SK-N-SH (cell line): ENCODE data around the gene PRRC2B. TPM values are rescaled to one million over a fixed set of nuclear protein-coding genes. Genes with fewer than 3 reads are reported as not detected.
A peak's percentile ranks its signal among the peaks of the same experiment; 100 is the strongest.

Experiments
- CTCF ChIA-PET: fragments of 300-600, 350-600 bp; formaldehyde crosslinking; extraction: SDS; loops from one replicate; lab custom pipeline; 2021; lab: Yijun Ruan, JAX
- POLR2A ChIA-PET: fragments of 350-600 bp; sonication (Branson Sonifier 250); formaldehyde crosslinking; extraction: SDS; loops from one replicate; lab custom pipeline; 2020; ENCODE audit warnings: antibody characterized with exemption, inconsistent platforms; lab: Yijun Ruan, JAX
- DNase-seq: peaks from one replicate; pipeline ENCODE4 v3.0.0; 2012
- H2AFZ ChIP-seq: fragments of 200-600 bp; sonication (generic); 2 replicates; pipeline ENCODE4 v1.8.1; 2016; ENCODE audit warnings: antibody characterized with exemption, mild to moderate bottlenecking, low read depth
- H3F3A ChIP-seq: fragments of 200-600 bp; sonication (generic); replicated peaks from 2 replicates; pipeline ENCODE3; 2016; ENCODE audit warnings: antibody characterized with exemption, mild to moderate bottlenecking; ENCODE audit not compliant: insufficient read depth
- H3K27ac ChIP-seq, 2 experiments: fragments of 200-500 bp in 1 of 2; fragments of 200-600 bp in 1 of 2; sonication (Bioruptor generic) in 1 of 2; sonication (generic), shearing (Covaris generic) in 1 of 2; 2 replicates each; pipeline versions ENCODE4 v1.5.1 to v1.6.1; 2014 to 2016; ENCODE audit warnings: low read depth in 2 of 2, inconsistent platforms in 1 of 2, low read length in 1 of 2, mild to moderate bottlenecking in 1 of 2, mixed read lengths in 1 of 2
- H3K27me3 ChIP-seq: fragments of 200-600 bp; sonication (generic), shearing (Covaris generic); 2 replicates; pipeline ENCODE4 v1.6.1; 2016; ENCODE audit warnings: mixed run types; ENCODE audit not compliant: insufficient read depth
- H3K36me3 ChIP-seq, 2 experiments: fragments of 200-500 bp in 1 of 2; fragments of 200-600 bp in 1 of 2; sonication (Bioruptor generic) in 1 of 2; sonication (generic) in 1 of 2; replicated peaks in 1 of 2; 2 replicates each; pipeline versions ENCODE3 to v1.5.1; 2014 to 2016; ENCODE audit warnings: low read length in 1 of 2, mild to moderate bottlenecking in 1 of 2; ENCODE audit not compliant: insufficient read depth in 2 of 2, control insufficient read depth in 1 of 2
- H3K4me1 ChIP-seq, 2 experiments: fragments of 200-500 bp in 1 of 2; fragments of 200-600 bp in 1 of 2; sonication (Bioruptor generic) in 1 of 2; sonication (generic), shearing (Covaris generic) in 1 of 2; 2 replicates each; pipeline versions ENCODE4 v1.5.1 to v1.6.1; 2014 to 2016; ENCODE audit warnings: low read depth in 1 of 2, low read length in 1 of 2, mixed run types in 1 of 2; ENCODE audit not compliant: insufficient read depth in 2 of 2, control insufficient read depth in 1 of 2
- H3K4me2 ChIP-seq: fragments of 200-600 bp; sonication (generic), shearing (Covaris generic); 2 replicates; pipeline ENCODE4 v1.6.1; 2017; ENCODE audit warnings: mixed run types
- H3K4me3 ChIP-seq, 2 experiments: fragments of 200-500 bp in 1 of 2; fragments of 200-600 bp in 1 of 2; sonication (Bioruptor generic) in 1 of 2; sonication (generic), shearing (Covaris generic) in 1 of 2; 2 replicates each; pipeline versions ENCODE4 v1.5.1 to v1.8.1; 2014 to 2016; ENCODE audit warnings: low read depth in 2 of 2, inconsistent platforms in 1 of 2, low read length in 1 of 2, mild to moderate bottlenecking in 1 of 2, mixed read lengths in 1 of 2, moderate library complexity in 1 of 2
- H3K79me2 ChIP-seq: fragments of 200-600 bp; sonication (generic); 2 replicates; pipeline ENCODE4 v1.8.1; 2017; ENCODE audit warnings: mild to moderate bottlenecking; ENCODE audit not compliant: insufficient read depth
- H3K9ac ChIP-seq: fragments of 200-600 bp; sonication (generic); 2 replicates; pipeline ENCODE4 v1.6.1; 2017; ENCODE audit warnings: mixed run types
- H3K9me2 ChIP-seq: fragments of 200-600 bp; sonication (generic); 2 replicates; pipeline ENCODE4 v1.6.1; 2017; ENCODE audit warnings: mixed run types
- H3K9me3 ChIP-seq: fragments of 200-600 bp; sonication (generic); 2 replicates; pipeline ENCODE4 v1.6.1; 2017; ENCODE audit warnings: mixed run types, mild to moderate bottlenecking, moderate library complexity
- H4K20me1 ChIP-seq: fragments of 200-600 bp; sonication (generic); 2 replicates; pipeline ENCODE4 v1.6.1; 2017; ENCODE audit warnings: mild to moderate bottlenecking, mixed run types; ENCODE audit not compliant: insufficient read depth
- EP300 ChIP-seq, 2 experiments: IDR thresholded peaks; 2 replicates each; pipeline versions ENCODE4 v1.4.0 to v1.6.1; 2012; ENCODE audit warnings: borderline replicate concordance in 1 of 2, low read depth in 1 of 2, low read length in 1 of 2
- FOSL2 ChIP-seq: IDR thresholded peaks from 2 replicates; pipeline ENCODE4 v1.4.0; 2012; ENCODE audit warnings: low read depth, mild to moderate bottlenecking, moderate library complexity, borderline replicate concordance
- GABPA ChIP-seq: IDR thresholded peaks from 2 replicates; pipeline ENCODE4 v1.4.0; 2012; ENCODE audit warnings: low read depth, mild to moderate bottlenecking
- NFIC ChIP-seq: IDR thresholded peaks from 2 replicates; pipeline ENCODE4 v1.4.0; 2012; ENCODE audit warnings: borderline replicate concordance
- NRF1 ChIP-seq: IDR thresholded peaks from 2 replicates; pipeline ENCODE4 v1.6.1; 2012; ENCODE audit warnings: low read depth, mild to moderate bottlenecking, low read length
- RAD21 ChIP-seq: IDR thresholded peaks from 2 replicates; pipeline ENCODE4 v1.6.1; 2012; ENCODE audit warnings: mild to moderate bottlenecking, low read length
- SIN3A ChIP-seq: IDR thresholded peaks from 2 replicates; pipeline ENCODE4 v1.6.1; 2012; ENCODE audit warnings: low read depth, mild to moderate bottlenecking, low read length, moderate library complexity, borderline replicate concordance
- TAF1 ChIP-seq: IDR thresholded peaks from 2 replicates; pipeline ENCODE4 v1.6.1; 2012; ENCODE audit warnings: low read depth, mild to moderate bottlenecking, low read length, moderate library complexity, borderline replicate concordance
- YY1 ChIP-seq: IDR thresholded peaks from 2 replicates; pipeline ENCODE4 v1.4.0; 2012; ENCODE audit warnings: low read depth, mild to moderate bottlenecking
- WGBS: methylation state at CpG from one replicate; pipeline ENCODE4 v1.1.6; 2017; ENCODE audit warnings: low lambda C conversion rate; 5-methylcytosine and 5-hydroxymethylcytosine counted together
- polyA plus RNA-seq, 3 experiments: library from polyadenylated mRNA; depleted of rRNA; stranded (reverse); fragments of >200 nt; gene quantifications; 2 replicates each; pipeline ENCODE4 v1.2.3, GENCODE V29; 2012
- TF ChIP-seq, protein P1 (sequence below): fragments of 150-350 bp; IDR thresholded peaks from 2 replicates; pipeline ENCODE4 v1.6.1; 2016; ENCODE audit warnings: mild to moderate bottlenecking, low read depth, low read length
- TF ChIP-seq, protein P2 (sequence below): IDR thresholded peaks from 2 replicates; pipeline ENCODE4 v1.4.0; 2012; ENCODE audit warnings: low read depth, borderline replicate concordance
- TF ChIP-seq, protein P3 (sequence below): IDR thresholded peaks from 2 replicates; pipeline ENCODE4 v1.4.0; 2012; ENCODE audit warnings: low read depth, borderline replicate concordance

Gene PRRC2B
- polyA plus RNA-seq, 1 of the 3 experiments (the other 2 are of a cell fraction) = 26.3 TPM

- TF ChIP-seq, protein P1, sequence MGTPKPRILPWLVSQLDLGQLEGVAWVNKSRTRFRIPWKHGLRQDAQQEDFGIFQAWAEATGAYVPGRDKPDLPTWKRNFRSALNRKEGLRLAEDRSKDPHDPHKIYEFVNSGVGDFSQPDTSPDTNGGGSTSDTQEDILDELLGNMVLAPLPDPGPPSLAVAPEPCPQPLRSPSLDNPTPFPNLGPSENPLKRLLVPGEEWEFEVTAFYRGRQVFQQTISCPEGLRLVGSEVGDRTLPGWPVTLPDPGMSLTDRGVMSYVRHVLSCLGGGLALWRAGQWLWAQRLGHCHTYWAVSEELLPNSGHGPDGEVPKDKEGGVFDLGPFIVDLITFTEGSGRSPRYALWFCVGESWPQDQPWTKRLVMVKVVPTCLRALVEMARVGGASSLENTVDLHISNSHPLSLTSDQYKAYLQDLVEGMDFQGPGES = no peak
- no peak for TF ChIP-seq YY1
- TF ChIP-seq, protein P2, sequence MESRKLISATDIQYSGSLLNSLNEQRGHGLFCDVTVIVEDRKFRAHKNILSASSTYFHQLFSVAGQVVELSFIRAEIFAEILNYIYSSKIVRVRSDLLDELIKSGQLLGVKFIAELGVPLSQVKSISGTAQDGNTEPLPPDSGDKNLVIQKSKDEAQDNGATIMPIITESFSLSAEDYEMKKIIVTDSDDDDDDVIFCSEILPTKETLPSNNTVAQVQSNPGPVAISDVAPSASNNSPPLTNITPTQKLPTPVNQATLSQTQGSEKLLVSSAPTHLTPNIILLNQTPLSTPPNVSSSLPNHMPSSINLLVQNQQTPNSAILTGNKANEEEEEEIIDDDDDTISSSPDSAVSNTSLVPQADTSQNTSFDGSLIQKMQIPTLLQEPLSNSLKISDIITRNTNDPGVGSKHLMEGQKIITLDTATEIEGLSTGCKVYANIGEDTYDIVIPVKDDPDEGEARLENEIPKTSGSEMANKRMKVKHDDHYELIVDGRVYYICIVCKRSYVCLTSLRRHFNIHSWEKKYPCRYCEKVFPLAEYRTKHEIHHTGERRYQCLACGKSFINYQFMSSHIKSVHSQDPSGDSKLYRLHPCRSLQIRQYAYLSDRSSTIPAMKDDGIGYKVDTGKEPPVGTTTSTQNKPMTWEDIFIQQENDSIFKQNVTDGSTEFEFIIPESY = no peak
- 0 out of 2 replicates have a peak, but pooled peaks have one; percentile 37 for TF ChIP-seq SIN3A
Observed at GRCh38 chr9:131423171-131423581, 29.3 kb downstream of the PRRC2B start (continued).

DNA sequence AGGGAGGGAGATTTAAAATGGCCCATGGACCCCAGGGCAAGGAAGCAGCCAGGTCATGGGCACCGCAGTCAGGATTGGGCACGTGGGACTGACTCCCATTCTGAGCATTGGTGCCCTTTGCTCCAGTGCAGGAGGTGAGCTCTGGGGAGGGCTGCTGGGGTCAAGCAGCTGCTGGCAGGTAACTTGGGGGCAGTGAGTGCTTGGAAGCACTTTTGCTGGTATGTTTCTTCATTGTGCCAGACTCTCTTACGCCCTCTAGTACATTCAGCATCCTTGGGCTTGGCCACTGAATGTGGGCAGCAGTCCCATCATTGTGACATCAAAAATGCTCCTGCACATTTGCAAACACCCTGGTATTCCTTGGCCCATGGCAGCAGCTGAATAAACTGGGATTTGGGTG is 32.7 kb downstream of the PRRC2B start:
- Histone ChIP-seq H4K20me1 (peaks cover 100% of the 10 kb centered on the region), H3K79me2 (peaks cover 100% of the 10 kb centered on the region), H3K9me2 (no peaks in the 10 kb centered on the region), H3K27ac (no peak overlapping the region)
- CTCF ChIA-PET = no interaction called here
- TF ChIP-seq NRF1 (no peak), RAD21 (no peak), SIN3A (no peak), GABPA (no peak), TAF1 (no peak), NFIC (no peak), FOSL2 (no peak), EP300 (IDR thresholded peaks at IDR 0.05; ENCODE audit: borderline replicate concordance in 1 of 2, low read depth in 1 of 2, low read length in 1 of 2) (no peak)
- TF ChIP-seq, protein P3, sequence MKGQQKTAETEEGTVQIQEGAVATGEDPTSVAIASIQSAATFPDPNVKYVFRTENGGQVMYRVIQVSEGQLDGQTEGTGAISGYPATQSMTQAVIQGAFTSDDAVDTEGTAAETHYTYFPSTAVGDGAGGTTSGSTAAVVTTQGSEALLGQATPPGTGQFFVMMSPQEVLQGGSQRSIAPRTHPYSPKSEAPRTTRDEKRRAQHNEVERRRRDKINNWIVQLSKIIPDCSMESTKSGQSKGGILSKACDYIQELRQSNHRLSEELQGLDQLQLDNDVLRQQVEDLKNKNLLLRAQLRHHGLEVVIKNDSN = no peak
- TF ChIP-seq, all 33 proteins: peak for 0
- no peak for DNase-seq
- H3K4me3 ChIP-seq = no peak overlapping the region
- POLR2A ChIA-PET = no interaction called here
- H3K4me1 ChIP-seq = peaks cover 17 to 31% of the 10 kb centered on the region in 2 experiments
- H3K27me3 ChIP-seq = no peaks in the 10 kb centered on the region
- peaks cover 11% of the 10 kb centered on the region for H3F3A ChIP-seq
- no peak overlapping the region for H3K9ac ChIP-seq
- 100% methylated on average over 2 of the region's 3 CpGs for WGBS
- H3K9me3 ChIP-seq = no peaks in the 10 kb centered on the region
- H2AFZ ChIP-seq = no peak overlapping the region
- no peak overlapping the region for H3K4me2 ChIP-seq
- peaks cover 4 to 12% of the 10 kb centered on the region in 2 experiments for H3K36me3 ChIP-seq
